ENCODE data around the gene ZNF407. TPM values are rescaled to one million over a fixed set of nuclear protein-coding genes. Genes with fewer than 3 reads are reported as not detected.

Gene ZNF407
- total and polyA plus RNA-seq, 4 donors = 1.3 to 21.1 (median 9.5) TPM

GRCh38 chr18:74745633-74746403 is 148.1 kb downstream of the ZNF407 start:
- 86% methylated on average over 10 of the region's 10 CpGs for WGBS, 2 donors
- no peak for DNase-seq
- no peaks in the 10 kb centered on the region for H3K36me3 ChIP-seq (ENCODE audit: control insufficient read depth in 1 of 2, insufficient read depth in 2 of 2, low read length in 1 of 2)
- intact Hi-C loops (cut with DNase I) = no loop called here
- no peak overlapping the region for H3K27ac ChIP-seq (ENCODE audit: low read depth in 1 of 2, low read length in 2 of 2)
- no peak for ATAC-seq (ENCODE audit: low FRiP score)
- H3K4me3 ChIP-seq (ENCODE audit: low read length in 2 of 2) = no peak overlapping the region
- no peaks in the 10 kb centered on the region for H3K9me3 ChIP-seq (ENCODE audit: control insufficient read depth, low read length)
- no peaks in the 10 kb centered on the region for H3K27me3 ChIP-seq (ENCODE audit: control insufficient read depth in 1 of 2, insufficient read depth in 2 of 2, low read length in 1 of 2)
- H3K4me1 ChIP-seq (ENCODE audit: control insufficient read depth in 1 of 2, insufficient read depth in 2 of 2, low read length in 2 of 2) = no peaks in the 10 kb centered on the region

- H3K27me3 ChIP-seq (ENCODE audit: control insufficient read depth in 1 of 2, insufficient read depth in 2 of 2, low read length in 1 of 2) = no peaks in the 10 kb centered on the region
- intact Hi-C loops (cut with DNase I) = no loop called here
- no peaks in the 10 kb centered on the region for H3K4me1 ChIP-seq (ENCODE audit: control insufficient read depth in 1 of 2, insufficient read depth in 2 of 2, low read length in 2 of 2)
- H3K27ac ChIP-seq (ENCODE audit: low read depth in 1 of 2, low read length in 2 of 2) = no peak overlapping the region
- WGBS, 2 donors = 74 to 82% methylated on average over 4 of the region's 4 CpGs
- H3K9me3 ChIP-seq (ENCODE audit: control insufficient read depth, low read length) = no peaks in the 10 kb centered on the region
- no peak overlapping the region for H3K4me3 ChIP-seq (ENCODE audit: low read length in 2 of 2)
- no peak for ATAC-seq (ENCODE audit: low FRiP score)
- no peak for DNase-seq
- H3K36me3 ChIP-seq (ENCODE audit: control insufficient read depth in 1 of 2, insufficient read depth in 2 of 2, low read length in 1 of 2) = no peaks in the 10 kb centered on the region
Measured at GRCh38 chr18:74748809-74749208, 151.1 kb downstream of the ZNF407 start.

GRCh38 chr18:74758995-74759394 is 161.3 kb downstream of the ZNF407 start:
- DNase-seq (no peak), ATAC-seq (ENCODE audit: low FRiP score) (no peak)
- H3K36me3 ChIP-seq (ENCODE audit: control insufficient read depth in 1 of 2, insufficient read depth in 2 of 2, low read length in 1 of 2) = no peaks in the 10 kb centered on the region
- intact Hi-C loops (cut with DNase I) = no loop called here
- WGBS, 2 donors = 98 to 100% methylated on average over 1 of the region's 1 CpG
- H3K4me3 ChIP-seq (ENCODE audit: low read length in 2 of 2) = no peak overlapping the region
- H3K27ac ChIP-seq (ENCODE audit: low read depth in 1 of 2, low read length in 2 of 2) = no peak overlapping the region
- H3K4me1 ChIP-seq (ENCODE audit: control insufficient read depth in 1 of 2, insufficient read depth in 2 of 2, low read length in 2 of 2) = no peaks in the 10 kb centered on the region
- H3K9me3 ChIP-seq (ENCODE audit: control insufficient read depth, low read length) = no peaks in the 10 kb centered on the region
- H3K27me3 ChIP-seq (ENCODE audit: control insufficient read depth in 1 of 2, insufficient read depth in 2 of 2, low read length in 1 of 2) = no peaks in the 10 kb centered on the region

GRCh38 chr18:74760026-74760425 is 162.4 kb downstream of the ZNF407 start:
- ATAC-seq (ENCODE audit: low FRiP score) (no peak), DNase-seq (no peak)
- H3K9me3 ChIP-seq (ENCODE audit: control insufficient read depth, low read length) = no peaks in the 10 kb centered on the region
- H3K4me3 ChIP-seq (ENCODE audit: low read length in 2 of 2) = no peak overlapping the region
- H3K36me3 ChIP-seq (ENCODE audit: control insufficient read depth in 1 of 2, insufficient read depth in 2 of 2, low read length in 1 of 2) = no peaks in the 10 kb centered on the region
- intact Hi-C loops (cut with DNase I) = no loop called here
- no peak overlapping the region for H3K27ac ChIP-seq (ENCODE audit: low read depth in 1 of 2, low read length in 2 of 2)
- H3K27me3 ChIP-seq (ENCODE audit: control insufficient read depth in 1 of 2, insufficient read depth in 2 of 2, low read length in 1 of 2) = no peaks in the 10 kb centered on the region
- 94 to 96% methylated on average over 3 of the region's 3 CpGs for WGBS, 2 donors
- H3K4me1 ChIP-seq (ENCODE audit: control insufficient read depth in 1 of 2, insufficient read depth in 2 of 2, low read length in 2 of 2) = no peaks in the 10 kb centered on the region

GRCh38 chr18:74760436-74760835 is 162.8 kb downstream of the ZNF407 start:
- ATAC-seq (ENCODE audit: low FRiP score) (no peak), DNase-seq (no peak)
- no peaks in the 10 kb centered on the region for H3K27me3 ChIP-seq (ENCODE audit: control insufficient read depth in 1 of 2, insufficient read depth in 2 of 2, low read length in 1 of 2)
- no peaks in the 10 kb centered on the region for H3K36me3 ChIP-seq (ENCODE audit: control insufficient read depth in 1 of 2, insufficient read depth in 2 of 2, low read length in 1 of 2)
- H3K27ac ChIP-seq (ENCODE audit: low read depth in 1 of 2, low read length in 2 of 2) = no peak overlapping the region
- WGBS, 2 donors = 90 to 94% methylated on average over 3 of the region's 3 CpGs
- no peaks in the 10 kb centered on the region for H3K4me1 ChIP-seq (ENCODE audit: control insufficient read depth in 1 of 2, insufficient read depth in 2 of 2, low read length in 2 of 2)
- no peak overlapping the region for H3K4me3 ChIP-seq (ENCODE audit: low read length in 2 of 2)
- intact Hi-C loops (cut with DNase I) = no loop called here
- no peaks in the 10 kb centered on the region for H3K9me3 ChIP-seq (ENCODE audit: control insufficient read depth, low read length)

- no peak for ATAC-seq (ENCODE audit: low FRiP score)
- Histone ChIP-seq H3K4me3 (ENCODE audit: low read length in 2 of 2) (no peak overlapping the region), H3K4me1 (ENCODE audit: control insufficient read depth in 1 of 2, insufficient read depth in 2 of 2, low read length in 2 of 2) (no peaks in the 10 kb centered on the region), H3K27me3 (ENCODE audit: control insufficient read depth in 1 of 2, insufficient read depth in 2 of 2, low read length in 1 of 2) (no peaks in the 10 kb centered on the region), H3K36me3 (ENCODE audit: control insufficient read depth in 1 of 2, insufficient read depth in 2 of 2, low read length in 1 of 2) (no peaks in the 10 kb centered on the region), H3K27ac (ENCODE audit: low read depth in 1 of 2, low read length in 2 of 2) (no peak overlapping the region), H3K9me3 (ENCODE audit: control insufficient read depth, low read length) (no peaks in the 10 kb centered on the region)
- intact Hi-C loops (cut with DNase I) = no loop called here
- 88 to 95% methylated on average over 3 of the region's 3 CpGs for WGBS, 2 donors
- DNase-seq = no peak
Measured at GRCh38 chr18:74766251-74766650, 168.6 kb downstream of the ZNF407 start.

GRCh38 chr18:74768096-74768495 is 170.4 kb downstream of the ZNF407 start:
- Histone ChIP-seq H3K9me3 (ENCODE audit: control insufficient read depth, low read length) (no peaks in the 10 kb centered on the region), H3K4me1 (ENCODE audit: control insufficient read depth in 1 of 2, insufficient read depth in 2 of 2, low read length in 2 of 2) (no peaks in the 10 kb centered on the region), H3K4me3 (ENCODE audit: low read length in 2 of 2) (no peak overlapping the region), H3K27me3 (ENCODE audit: control insufficient read depth in 1 of 2, insufficient read depth in 2 of 2, low read length in 1 of 2) (no peaks in the 10 kb centered on the region), H3K36me3 (ENCODE audit: control insufficient read depth in 1 of 2, insufficient read depth in 2 of 2, low read length in 1 of 2) (no peaks in the 10 kb centered on the region), H3K27ac (ENCODE audit: low read depth in 1 of 2, low read length in 2 of 2) (no peak overlapping the region)
- ATAC-seq (ENCODE audit: low FRiP score) (no peak), DNase-seq (no peak)
- intact Hi-C loops (cut with DNase I) = no loop called here
- 97 to 98% methylated on average over 2 of the region's 2 CpGs for WGBS, 2 donors

- Histone ChIP-seq H3K36me3 (ENCODE audit: control insufficient read depth in 1 of 2, insufficient read depth in 2 of 2, low read length in 1 of 2) (no peaks in the 10 kb centered on the region), H3K27ac (ENCODE audit: low read depth in 1 of 2, low read length in 2 of 2) (no peak overlapping the region), H3K9me3 (ENCODE audit: control insufficient read depth, low read length) (no peaks in the 10 kb centered on the region), H3K4me1 (ENCODE audit: control insufficient read depth in 1 of 2, insufficient read depth in 2 of 2, low read length in 2 of 2) (no peaks in the 10 kb centered on the region), H3K4me3 (ENCODE audit: low read length in 2 of 2) (no peak overlapping the region), H3K27me3 (ENCODE audit: control insufficient read depth in 1 of 2, insufficient read depth in 2 of 2, low read length in 1 of 2) (no peaks in the 10 kb centered on the region)
- ATAC-seq (ENCODE audit: low FRiP score) = no peak
- DNase-seq = no peak
- intact Hi-C loops (cut with DNase I) = no loop called here
- WGBS, 2 donors = 96 to 98% methylated on average over 3 of the region's 3 CpGs
Measured at GRCh38 chr18:74773171-74773624, 175.5 kb downstream of the ZNF407 start.

- no peaks in the 10 kb centered on the region for H3K27me3 ChIP-seq (ENCODE audit: control insufficient read depth in 1 of 2, insufficient read depth in 2 of 2, low read length in 1 of 2)
- H3K36me3 ChIP-seq (ENCODE audit: control insufficient read depth in 1 of 2, insufficient read depth in 2 of 2, low read length in 1 of 2) = no peaks in the 10 kb centered on the region
- intact Hi-C loops (cut with DNase I) = no loop called here
- ATAC-seq (ENCODE audit: low FRiP score) (no peak), DNase-seq (no peak)
- H3K27ac ChIP-seq (ENCODE audit: low read depth in 1 of 2, low read length in 2 of 2) = no peak overlapping the region
- 87 to 89% methylated on average over 5 of the region's 5 CpGs for WGBS, 2 donors
- H3K9me3 ChIP-seq (ENCODE audit: control insufficient read depth, low read length) = no peaks in the 10 kb centered on the region
- no peaks in the 10 kb centered on the region for H3K4me1 ChIP-seq (ENCODE audit: control insufficient read depth in 1 of 2, insufficient read depth in 2 of 2, low read length in 2 of 2)
- no peak overlapping the region for H3K4me3 ChIP-seq (ENCODE audit: low read length in 2 of 2)
Measured at GRCh38 chr18:74774486-74774885, 176.8 kb downstream of the ZNF407 start.

Measured in aorta (tissue), 5 donors.